ENCODE measurements around the gene ODAPH.
"Not testable (repeated sequence)": the region's sequence is repeated elsewhere in the genome, so short reads cannot be mapped to it uniquely, and the experiment has no call there.

The ODAPH gene

GRCh38 chr4:75555294-75556164 is at the start of gene ODAPH:
ODAPH (plus strand) TSS chr4:75556066; CDS start chr4:75556083, 17 bp downstream.
- H3K9me3 Mint-ChIP-seq: no peaks in the 10 kb centered on the region
- TF ChIP-seq CTCF (IDR thresholded peaks at IDR 0.05; ENCODE audit: unreplicated experiment in 3 of 3): no peak
- peaks cover 10% of the 10 kb centered on the region for H3K27me3 Mint-ChIP-seq (ENCODE audit: low read depth)
- H3K27ac Mint-ChIP-seq: no peak within 1 kb of the TSS
- no peaks in the 10 kb centered on the region for H3K36me3 Mint-ChIP-seq (ENCODE audit: low read depth)
- H3K4me1 Mint-ChIP-seq: no peaks in the 10 kb centered on the region
- H3K4me3 Mint-ChIP-seq: no peak within 1 kb of the TSS

GRCh38 chr4:75509592-75509991 is 46.3 kb upstream of the ODAPH start:
- peaks cover 48% of the 10 kb centered on the region for H3K36me3 Mint-ChIP-seq (ENCODE audit: low read depth)
- not testable (repeated sequence) for H3K27me3 Mint-ChIP-seq (ENCODE audit: low read depth); H3K4me3 Mint-ChIP-seq; H3K9me3 Mint-ChIP-seq
- H3K27ac Mint-ChIP-seq: peak overlapping the region in 1 of 3 experiments; percentile 49
- peaks cover 22% of the 10 kb centered on the region for H3K4me1 Mint-ChIP-seq

GRCh38 chr4:75511841-75512240 is 44.0 kb upstream of the ODAPH start:
- Mint-ChIP-seq H3K27ac (no peak overlapping the region), H3K4me3 (no peak overlapping the region), H3K9me3 (no peaks in the 10 kb centered on the region), H3K4me1 (peaks cover 27% of the 10 kb centered on the region), H3K36me3 (ENCODE audit: low read depth) (peaks cover 31% of the 10 kb centered on the region), H3K27me3 (ENCODE audit: low read depth) (no peaks in the 10 kb centered on the region)
- TF ChIP-seq CTCF (IDR thresholded peaks at IDR 0.05; ENCODE audit: unreplicated experiment in 3 of 3): no peak

GRCh38 chr4:75512386-75513211 is 43.3 kb upstream of the ODAPH start:
- peaks cover 28% of the 10 kb centered on the region for H3K36me3 Mint-ChIP-seq (ENCODE audit: low read depth)
- peaks cover 27% of the 10 kb centered on the region for H3K4me1 Mint-ChIP-seq
- no peaks in the 10 kb centered on the region for H3K9me3 Mint-ChIP-seq
- H3K4me3 Mint-ChIP-seq: no peak overlapping the region
- peak overlapping the region in 1 of 3 experiments; percentile 96 for H3K27ac Mint-ChIP-seq
- TF ChIP-seq CTCF (IDR thresholded peaks at IDR 0.05; ENCODE audit: unreplicated experiment in 3 of 3): no peak
- no peaks in the 10 kb centered on the region for H3K27me3 Mint-ChIP-seq (ENCODE audit: low read depth)

GRCh38 chr4:75513526-75514130 is 42.2 kb upstream of the ODAPH start:
- Mint-ChIP-seq H3K4me3 (no peak overlapping the region), H3K36me3 (ENCODE audit: low read depth) (peaks cover 35% of the 10 kb centered on the region), H3K9me3 (no peaks in the 10 kb centered on the region), H3K27me3 (ENCODE audit: low read depth) (no peaks in the 10 kb centered on the region), H3K4me1 (peaks cover 27% of the 10 kb centered on the region), H3K27ac (peak overlapping the region in 1 of 3 experiments; percentile 96)
- TF ChIP-seq CTCF (IDR thresholded peaks at IDR 0.05; ENCODE audit: unreplicated experiment in 3 of 3): no peak
